Raji (cell line): ENCODE data around the gene CALY.

Experiments used
- POLR2A ChIP-seq: IDR thresholded peaks from 2 replicates; pipeline ENCODE4 v1.6.1; 2011; ENCODE audit warnings: low read depth, low read length, control low read depth; ENCODE audit not compliant: insufficient read depth

Gene CALY, protein sequence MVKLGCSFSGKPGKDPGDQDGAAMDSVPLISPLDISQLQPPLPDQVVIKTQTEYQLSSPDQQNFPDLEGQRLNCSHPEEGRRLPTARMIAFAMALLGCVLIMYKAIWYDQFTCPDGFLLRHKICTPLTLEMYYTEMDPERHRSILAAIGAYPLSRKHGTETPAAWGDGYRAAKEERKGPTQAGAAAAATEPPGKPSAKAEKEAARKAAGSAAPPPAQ

DNA sequence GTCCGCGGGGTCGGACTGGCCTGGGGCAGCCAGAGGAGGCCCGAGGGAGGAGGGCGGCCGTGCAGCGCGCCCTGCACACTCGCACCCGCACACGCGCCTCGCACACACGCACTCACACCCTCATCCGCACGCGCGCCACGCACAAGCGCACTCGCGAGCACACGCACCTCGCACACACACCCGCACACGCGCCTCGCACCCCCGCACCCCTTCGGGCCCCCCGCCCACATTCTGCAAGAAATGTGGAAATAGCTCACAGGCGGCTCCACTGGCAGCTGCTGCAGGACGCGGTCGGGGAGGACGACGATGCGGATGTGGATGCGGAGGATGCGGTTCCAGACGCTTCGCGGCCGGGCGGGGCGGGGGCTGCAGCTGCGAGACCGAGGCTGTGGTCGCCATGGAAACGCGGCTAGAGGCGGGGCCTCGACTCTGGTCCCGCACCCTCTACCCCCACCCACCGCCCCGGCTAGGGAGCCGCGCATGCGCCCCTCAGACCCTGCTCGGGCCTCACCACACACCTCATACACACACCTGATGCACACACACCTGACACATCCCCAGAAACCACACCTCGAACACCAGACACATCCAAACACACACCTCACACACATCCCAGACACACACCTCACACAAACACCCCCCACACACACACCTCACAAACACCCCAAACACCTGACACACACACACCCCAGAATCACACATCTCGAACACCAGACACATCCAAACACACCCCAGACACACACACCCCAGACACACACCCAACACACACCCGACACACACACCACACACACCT lies at the start of gene CALY:
Gene CALY (minus strand): TSS at position 320 of the 793 bp plus-strand sequence. CDS start 7,907 bp downstream, outside the sequence.
- TF ChIP-seq POLR2A, result no peak

DNA sequence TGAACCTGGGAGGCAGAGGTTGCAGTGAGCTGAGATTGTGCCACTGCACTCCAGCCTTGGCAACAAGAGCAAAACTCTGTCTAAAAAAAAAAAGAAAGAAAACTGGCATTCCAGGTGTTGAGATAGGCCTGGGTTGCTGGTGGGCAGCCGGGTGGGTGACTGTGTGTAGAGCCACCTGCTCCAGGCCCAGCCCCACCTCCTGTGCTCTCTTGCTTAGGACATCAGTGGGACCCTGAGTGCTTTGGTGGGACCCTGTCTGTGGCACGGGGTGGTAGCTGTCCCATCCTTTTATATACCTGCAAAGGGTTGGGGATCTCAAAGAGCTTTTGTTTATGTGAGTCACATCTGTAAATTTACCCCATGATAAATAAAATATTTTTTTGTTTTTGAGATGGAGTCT lies 48.5 kb upstream of the CALY start:
- no peak for TF ChIP-seq POLR2A

DNA sequence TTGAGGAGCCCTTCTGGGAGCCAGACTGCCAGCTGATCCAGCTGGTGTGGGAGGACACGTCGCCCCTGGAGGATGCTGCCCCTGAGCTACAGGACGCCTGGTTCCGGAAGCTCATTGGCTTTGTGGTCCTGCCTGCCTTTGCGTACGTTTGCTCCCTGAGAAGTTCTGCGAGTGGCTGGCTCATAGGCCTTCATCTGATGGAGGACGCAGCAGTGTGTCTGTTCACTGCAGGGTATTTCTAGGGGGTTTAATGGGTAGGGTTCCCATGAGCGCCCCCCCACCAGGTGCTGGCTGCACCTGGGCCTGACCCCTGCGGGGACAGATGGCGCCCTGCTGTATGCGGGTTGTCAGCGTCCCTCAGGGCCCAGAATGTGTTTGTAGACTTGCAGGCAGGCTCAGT lies 47.4 kb upstream of the CALY start:
- no peak for TF ChIP-seq POLR2A

DNA sequence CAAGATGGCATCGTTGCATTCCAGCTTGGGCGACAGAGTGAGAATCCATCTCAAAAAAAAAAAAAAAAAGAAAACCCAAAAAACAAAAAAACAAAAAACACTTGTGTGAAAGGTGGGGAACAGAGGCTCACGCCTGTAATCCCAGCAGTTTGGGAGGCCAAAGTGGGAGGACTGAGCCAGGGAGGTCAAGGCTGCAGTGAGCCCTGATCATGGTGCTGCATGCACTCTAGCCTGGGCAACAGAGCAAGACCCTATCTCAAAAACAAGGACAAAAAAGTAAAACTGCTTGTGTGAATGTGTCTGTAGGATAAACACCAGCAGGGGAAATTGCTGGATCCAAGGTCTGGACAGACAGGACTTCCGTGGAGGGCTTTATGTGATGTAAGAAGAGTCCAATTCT lies 46.9 kb upstream of the CALY start:
- no peak for TF ChIP-seq POLR2A

DNA sequence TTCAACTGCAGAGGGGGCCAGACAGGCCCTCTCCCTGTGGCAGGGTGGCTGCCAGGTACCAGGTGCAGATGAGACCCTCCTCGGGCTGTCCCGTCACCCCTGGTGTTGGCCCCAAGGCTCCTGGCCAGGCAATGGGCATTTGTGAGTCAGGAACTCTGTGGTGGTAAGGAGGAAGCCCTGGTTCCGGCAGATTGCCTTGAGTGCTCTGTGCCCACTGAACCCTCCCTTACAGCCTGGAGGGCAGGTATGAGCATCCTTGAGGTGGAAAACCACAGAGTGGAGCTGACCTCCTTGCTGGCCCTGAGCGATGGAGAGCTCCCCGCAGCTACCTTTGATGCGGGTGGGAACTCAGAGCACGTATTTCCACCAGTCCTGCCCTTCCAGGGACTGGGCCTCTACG lies 44.3 kb upstream of the CALY start:
- no peak for TF ChIP-seq POLR2A

DNA sequence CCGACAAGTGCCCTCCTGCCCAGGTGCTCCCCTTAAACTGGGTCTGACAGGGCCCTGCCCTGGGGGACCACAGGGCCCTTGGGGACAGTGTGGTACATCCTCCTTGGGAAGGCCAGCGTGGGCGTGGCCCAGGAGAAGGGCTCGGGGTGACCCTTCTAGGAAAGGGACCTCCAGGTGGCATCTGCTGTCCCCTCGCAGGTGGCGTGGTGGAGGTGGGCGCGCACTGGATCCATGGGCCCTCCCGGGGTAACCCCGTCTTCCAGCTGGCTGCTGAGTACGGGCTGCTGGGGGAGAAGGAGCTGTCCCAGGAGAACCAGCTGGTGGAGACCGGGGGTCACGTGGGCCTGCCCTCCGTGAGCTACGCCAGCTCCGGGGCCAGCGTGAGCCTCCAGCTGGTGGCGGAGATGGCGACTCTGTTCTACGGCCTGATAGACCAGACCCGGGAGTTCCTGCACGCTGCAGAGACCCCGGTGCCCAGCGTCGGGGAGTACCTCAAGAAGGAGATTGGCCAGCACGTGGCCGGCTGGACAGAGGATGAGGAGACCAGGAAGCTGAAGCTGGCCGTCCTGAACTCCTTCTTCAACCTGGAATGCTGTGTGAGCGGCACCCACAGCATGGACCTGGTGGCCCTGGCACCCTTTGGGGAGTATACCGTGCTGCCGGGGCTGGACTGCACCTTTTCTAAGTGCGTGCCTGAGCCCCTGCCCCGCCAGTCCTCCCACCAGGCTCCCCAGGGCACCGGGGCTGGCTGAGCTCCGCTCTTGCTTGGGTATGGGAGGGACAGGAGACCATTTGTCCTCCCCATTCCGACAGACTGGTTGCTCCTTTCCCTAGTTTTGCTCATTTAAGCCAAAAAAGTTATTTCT lies 43.3 kb upstream of the CALY start:
- TF ChIP-seq POLR2A, result no peak

DNA sequence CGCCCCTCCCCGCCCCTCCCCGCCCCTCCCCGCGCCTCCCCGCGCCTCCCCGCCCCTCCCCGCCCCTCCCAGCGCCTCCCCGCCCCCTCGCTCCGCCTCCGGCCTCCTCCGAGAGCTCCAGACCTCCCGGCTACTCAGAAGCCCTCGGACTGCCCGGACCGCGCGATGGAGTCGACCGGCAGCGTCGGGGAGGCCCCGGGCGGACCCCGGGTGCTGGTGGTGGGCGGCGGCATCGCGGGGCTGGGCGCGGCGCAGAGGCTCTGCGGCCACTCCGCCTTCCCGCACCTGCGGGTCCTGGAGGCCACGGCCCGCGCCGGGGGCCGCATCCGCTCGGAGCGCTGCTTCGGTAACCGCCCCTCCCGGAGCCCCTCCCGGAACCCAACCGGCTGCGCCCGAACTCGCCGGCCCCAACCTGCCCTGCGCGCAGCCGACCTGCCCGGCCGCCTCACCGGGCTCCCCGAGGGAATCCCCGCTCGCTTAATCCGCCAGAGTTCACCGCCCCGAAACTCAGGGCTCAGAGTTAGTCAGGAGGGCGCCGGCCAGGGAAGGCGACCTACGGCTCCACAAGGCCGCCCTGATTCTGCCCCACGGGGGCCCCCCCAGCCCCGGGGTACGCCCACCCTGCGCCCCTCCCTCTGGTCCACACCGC lies 42.6 kb upstream of the CALY start, which contains the start of gene PAOX:
Gene PAOX (plus strand): TSS at position 111 of the 649 bp plus-strand sequence. CDS start 55 bp downstream, at position 166.
- TF ChIP-seq POLR2A, result no peak

DNA sequence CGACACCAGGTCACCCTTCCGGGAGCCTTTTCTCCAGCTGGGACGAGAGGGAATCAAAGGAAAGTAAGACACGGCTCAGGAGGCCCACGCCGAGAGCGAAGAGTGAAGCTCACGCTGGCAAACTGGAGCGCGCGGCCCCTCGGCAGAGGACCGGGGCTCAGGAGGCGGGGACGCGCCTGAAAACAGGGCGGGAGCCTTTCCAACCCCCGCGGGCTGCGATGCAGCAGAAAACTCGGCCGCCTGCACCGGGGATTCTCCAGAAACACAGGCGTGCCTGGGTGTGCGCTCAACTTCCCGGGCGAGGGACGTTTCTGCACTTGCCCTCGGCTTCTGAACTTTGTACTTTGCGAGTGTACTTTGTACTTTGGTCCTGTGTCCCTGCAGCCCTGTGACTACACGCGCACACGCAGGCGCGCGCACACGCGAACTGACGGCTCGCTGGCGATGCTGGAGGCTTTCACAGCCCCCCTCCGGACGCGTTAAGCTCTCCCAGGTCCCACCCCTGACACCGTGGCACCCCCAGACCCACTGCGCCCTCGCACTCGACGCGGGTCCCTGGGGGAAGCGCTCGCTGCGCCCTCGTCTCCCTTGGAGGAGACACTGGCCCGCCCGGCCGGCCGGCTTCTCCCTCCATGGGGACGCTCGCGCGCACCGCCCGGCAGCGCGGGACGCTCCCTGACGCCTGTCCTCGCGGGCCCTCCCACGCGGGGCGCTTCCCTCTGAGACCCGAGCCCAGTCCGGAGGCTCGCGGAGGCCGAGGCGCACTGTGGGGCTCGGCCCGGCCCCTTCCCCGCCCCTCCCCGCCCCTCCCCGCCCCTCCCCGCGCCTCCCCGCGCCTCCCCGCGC lies 41.8 kb upstream of the CALY start:
- no peak for TF ChIP-seq POLR2A

DNA sequence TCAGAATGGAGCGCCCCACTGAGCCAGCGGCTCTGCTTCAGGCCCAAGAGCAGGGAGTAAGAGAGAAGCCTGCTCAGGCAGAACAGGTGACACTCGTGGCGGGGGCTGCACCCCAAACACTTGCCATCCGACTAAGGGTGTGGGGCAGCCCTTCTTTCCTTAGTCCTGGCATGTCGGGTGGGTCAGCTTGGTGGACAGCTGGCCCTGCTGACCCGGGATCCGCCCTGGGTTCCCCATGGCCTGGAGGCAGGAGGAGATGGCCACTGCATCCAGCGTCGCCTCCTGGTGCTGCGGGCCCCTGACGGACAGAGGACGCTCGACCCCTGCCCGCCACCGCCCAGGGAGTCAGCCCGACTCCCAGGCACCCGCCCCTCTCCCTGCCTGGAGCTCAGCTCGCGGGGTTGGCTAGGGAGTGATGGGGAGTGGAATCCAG lies 41.1 kb upstream of the CALY start:
- no peak for TF ChIP-seq POLR2A

DNA sequence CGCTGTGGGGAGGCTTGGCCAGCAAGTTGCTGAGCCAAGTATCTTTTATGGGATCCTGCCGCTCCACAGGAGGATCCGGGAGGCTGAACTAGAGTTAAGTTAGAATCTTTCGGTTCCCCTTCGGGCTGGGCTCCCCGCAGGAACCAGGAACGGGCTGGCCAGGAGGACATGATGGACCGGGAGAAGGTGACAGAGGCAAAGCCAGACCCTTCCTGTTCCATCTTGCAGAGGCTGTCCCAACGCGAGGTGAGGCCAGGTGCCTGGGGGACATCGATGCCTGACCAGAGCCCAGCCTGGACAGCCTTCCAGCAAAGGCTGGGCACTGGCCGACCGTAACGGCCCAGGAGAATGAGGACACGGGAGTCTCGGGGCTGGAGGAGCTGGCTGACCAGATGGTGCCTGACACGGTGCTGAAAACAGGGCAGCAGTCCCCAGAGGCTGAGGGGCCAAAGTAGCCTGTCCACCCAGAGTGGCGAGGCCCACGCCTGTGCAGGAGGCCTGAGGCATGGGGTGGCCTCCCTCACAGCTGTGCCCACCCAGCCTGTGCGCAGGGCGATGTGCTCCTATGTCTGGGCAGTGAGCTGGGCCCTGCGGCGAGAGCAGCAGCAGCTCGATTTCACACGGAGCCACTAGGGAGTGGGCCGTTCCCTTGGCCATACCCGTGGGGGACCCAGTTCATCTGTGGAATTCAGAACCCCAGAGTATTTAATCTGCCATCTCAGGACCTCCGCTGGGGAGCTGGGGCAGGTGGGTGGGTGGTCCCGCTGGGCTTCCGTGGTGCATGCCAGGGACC lies 40.5 kb upstream of the CALY start:
- TF ChIP-seq POLR2A, result no peak

DNA sequence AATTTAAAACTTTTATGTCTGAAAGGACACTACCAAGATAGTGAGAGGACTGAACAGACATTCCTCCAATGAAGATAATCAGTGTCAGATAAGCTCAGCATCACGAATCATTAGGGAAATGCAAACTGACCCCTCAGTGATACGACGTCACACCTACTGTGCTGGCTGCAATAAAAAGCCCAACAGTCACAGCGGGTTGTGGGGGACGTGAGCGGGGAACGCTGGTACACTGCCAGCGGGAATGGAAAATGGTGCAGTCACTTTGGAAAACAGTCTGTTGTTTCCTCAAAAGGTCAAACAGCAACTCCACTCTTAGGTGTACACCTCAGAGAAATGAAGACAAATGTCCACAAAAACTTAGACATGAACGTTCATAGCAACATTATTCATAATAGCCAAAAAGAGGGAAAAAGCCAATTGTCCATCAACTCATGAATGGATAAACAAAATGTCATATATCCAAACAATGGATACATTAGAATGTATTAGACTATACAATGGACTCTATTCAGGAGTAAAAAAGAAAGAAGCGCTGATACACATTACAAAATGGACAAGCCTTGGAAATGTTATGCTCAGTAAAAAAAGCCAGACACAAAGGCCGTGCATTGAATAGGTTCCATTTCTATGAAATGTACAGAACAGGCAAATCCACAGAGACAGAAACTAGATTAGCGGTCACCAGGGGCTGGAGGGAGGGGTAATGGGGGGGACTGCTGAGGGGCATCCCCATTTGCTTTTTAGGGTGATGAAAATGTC lies 38.8 kb upstream of the CALY start:
- no peak for TF ChIP-seq POLR2A
